SJSA1 (cell line): ENCODE data around the gene URM1. TPM values are rescaled to one million over a fixed set of nuclear protein-coding genes. Genes with fewer than 3 reads are reported as not detected.
"Not testable (repeated sequence)": the region's sequence is repeated elsewhere in the genome, so short reads cannot be mapped to it uniquely, and the experiment has no call there.

ENCODE experiments used
- DNase-seq, 2 experiments: peaks; one replicate each; pipeline ENCODE4 v3.0.0-alpha.2; 2015 to 2020; ENCODE audit warnings: low spot score in 2 of 2, low read depth in 1 of 2
- H3K27ac ChIP-seq: fragments of 250-450 bp; sonication (Bioruptor Pico); 2 replicates; pipeline ENCODE4 v1.5.1; 2020; ENCODE audit warnings: mild to moderate bottlenecking, moderate library complexity
- H3K27me3 ChIP-seq: fragments of 250-450 bp; sonication (Bioruptor Pico); replicated peaks from 2 replicates; pipeline ENCODE4 v1.5.1; 2020; ENCODE audit warnings: mild to moderate bottlenecking, moderate library complexity
- H3K36me3 ChIP-seq: fragments of 250-450 bp; sonication (Bioruptor Pico); 2 replicates; pipeline ENCODE4 v1.5.1; 2020; ENCODE audit warnings: mild to moderate bottlenecking
- H3K4me1 ChIP-seq: fragments of 250-450 bp; sonication (Bioruptor Pico); replicated peaks from 2 replicates; pipeline ENCODE4 v1.6.1; 2021; ENCODE audit warnings: mild to moderate bottlenecking
- H3K4me3 ChIP-seq: fragments of 250-450 bp; sonication (Bioruptor Pico); 2 replicates; pipeline ENCODE4 v1.5.1; 2020; ENCODE audit warnings: mild to moderate bottlenecking
- H3K9me3 ChIP-seq: fragments of 250-450 bp; sonication (Bioruptor Pico); replicated peaks from 2 replicates; pipeline ENCODE4 v1.5.1; 2020; ENCODE audit warnings: mild to moderate bottlenecking
- total RNA-seq: library from RNA; depleted of rRNA; stranded (reverse); fragments of >200 nt; shearing (Covaris generic); gene quantifications from 2 replicates; pipeline ENCODE4 v1.2.3, GENCODE V29; 2014

The URM1 gene
- total RNA-seq, 1 experiment from 2014 or later: 35.0 TPM

DNA sequence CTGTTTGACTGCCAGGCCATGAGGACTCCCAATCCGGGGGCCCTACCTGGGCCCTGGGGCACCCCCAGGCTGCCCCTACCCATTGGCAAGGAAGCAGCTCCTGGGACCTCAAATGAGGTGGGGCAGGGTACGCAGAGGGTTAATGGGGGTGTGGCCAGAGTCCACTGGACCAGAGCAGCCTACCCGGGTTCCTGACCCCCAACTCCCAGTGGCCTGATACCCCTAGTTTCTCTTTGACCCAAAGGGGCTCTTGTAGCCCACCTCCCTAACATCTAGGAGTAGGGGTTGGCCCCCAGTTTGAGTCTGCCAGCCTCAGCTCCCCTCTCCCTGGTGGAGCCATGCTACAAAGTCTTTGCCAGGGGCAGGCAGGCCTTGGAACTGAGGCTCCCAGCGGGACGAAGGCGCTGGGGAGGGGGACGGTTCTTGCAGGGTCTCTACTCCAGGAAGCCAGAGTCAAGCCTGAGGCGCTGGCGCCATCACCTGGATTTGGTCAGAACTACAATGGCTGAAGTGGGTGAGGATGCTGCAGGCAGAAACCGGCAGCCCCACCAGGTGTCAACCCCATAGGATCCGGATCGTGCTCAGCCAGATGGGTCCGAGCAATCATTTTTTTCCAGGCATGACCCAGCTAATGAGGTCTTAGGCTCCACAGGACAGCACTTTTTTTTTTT lies 41.1 kb downstream of the URM1 start:
- H3K4me3 ChIP-seq: no peak overlapping the region
- peak in 1 of 2 experiments; percentile 21 for DNase-seq
- no peak overlapping the region for H3K27ac ChIP-seq
- H3K36me3 ChIP-seq: no peaks in the 10 kb centered on the region
- no peaks in the 10 kb centered on the region for H3K27me3 ChIP-seq
- H3K9me3 ChIP-seq: no peaks in the 10 kb centered on the region
- H3K4me1 ChIP-seq: no peaks in the 10 kb centered on the region

DNA sequence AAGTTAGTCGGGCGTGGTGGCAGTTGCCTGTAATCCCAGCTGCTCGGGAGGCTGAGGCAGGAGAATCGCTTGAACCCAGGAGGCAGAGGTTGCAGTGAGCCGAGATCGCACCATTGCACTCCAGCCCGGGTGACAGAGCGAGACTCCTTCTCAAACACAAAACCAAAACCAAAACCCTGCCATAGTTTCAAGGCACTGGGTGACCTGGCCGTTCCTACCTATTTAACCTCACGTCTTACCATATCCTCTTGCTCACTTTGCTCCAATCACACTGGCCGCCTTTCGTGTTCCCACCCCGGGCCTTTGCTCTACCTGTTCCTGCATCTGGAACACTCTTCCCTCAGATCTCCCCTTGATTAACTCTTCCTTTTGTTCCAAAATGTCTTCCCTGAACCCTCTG lies 42.6 kb downstream of the URM1 start:
- not testable (repeated sequence) for H3K4me1 ChIP-seq, H3K4me3 ChIP-seq, H3K27me3 ChIP-seq

DNA sequence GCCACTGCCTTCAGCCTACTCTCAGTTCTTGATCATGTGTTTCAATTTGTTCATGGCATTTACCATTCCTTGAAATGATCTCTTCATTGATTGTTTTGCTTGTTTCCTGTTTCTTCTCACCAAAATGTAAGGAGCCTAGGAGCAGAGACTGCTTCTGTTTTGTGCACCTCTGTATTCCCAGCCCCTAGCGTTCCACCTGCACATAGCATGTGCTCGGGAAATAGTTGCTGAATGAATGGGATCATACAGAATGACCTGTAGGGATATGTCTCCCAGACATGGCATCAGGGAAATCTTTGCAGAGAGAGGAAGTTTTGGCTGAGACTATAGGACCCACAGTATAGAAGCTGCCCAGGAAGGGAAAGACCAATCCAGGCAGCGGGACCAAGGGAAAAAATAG lies 43.3 kb downstream of the URM1 start:
- Histone ChIP-seq H3K9me3 (no peaks in the 10 kb centered on the region), H3K4me3 (no peak overlapping the region), H3K27ac (no peak overlapping the region), H3K27me3 (no peaks in the 10 kb centered on the region), H3K36me3 (no peaks in the 10 kb centered on the region), H3K4me1 (peaks cover 2% of the 10 kb centered on the region; the same call in 1 of the 2 replicates)
- no peak for DNase-seq

More for the DNA sequence above, 42.6 kb downstream of the URM1 start:
- H3K9me3 ChIP-seq, H3K27ac ChIP-seq, H3K36me3 ChIP-seq, DNase-seq: not testable (repeated sequence)

DNA sequence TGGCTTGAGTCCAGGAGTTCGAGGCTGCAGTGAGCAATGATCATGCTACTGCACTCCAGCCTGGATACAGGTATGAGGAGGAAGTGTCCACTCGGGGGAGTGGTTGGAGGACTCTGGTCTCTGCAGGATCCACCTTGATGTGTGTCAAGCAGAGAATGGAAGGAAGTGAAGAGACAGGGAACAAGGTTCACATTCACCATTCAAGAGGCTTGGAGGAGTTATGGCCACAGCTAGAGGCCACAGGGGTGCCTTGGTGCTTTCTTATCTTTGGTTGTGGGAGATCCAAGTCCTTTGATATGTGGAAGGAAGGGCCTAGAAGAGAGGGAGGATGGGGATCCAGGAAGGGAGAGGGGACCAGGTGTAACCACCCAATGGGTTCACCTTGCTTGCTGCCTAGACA lies 44.1 kb downstream of the URM1 start:
- DNase-seq: no peak
- no peaks in the 10 kb centered on the region for H3K9me3 ChIP-seq

DNA sequence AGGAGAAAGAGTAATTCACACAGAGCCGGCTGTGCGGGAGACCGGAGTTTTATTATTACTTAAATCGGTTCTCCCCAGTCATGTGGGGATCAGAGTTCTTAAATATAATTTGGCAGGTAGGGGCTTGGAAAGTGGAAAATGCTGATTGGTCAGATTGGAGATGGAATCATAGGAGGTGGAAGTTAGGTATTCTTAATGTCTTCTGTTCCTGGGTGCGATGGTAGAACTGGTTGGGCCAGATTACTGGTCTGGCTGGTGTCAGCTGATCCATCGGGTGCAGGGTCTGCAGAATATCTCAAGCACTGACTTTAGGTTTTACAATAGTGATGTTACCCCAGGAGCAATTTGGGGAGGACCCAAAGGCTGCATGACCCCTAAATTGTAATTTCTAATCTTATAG lies 44.8 kb downstream of the URM1 start:
- no peak overlapping the region for H3K27ac ChIP-seq
- no peaks in the 10 kb centered on the region for H3K27me3 ChIP-seq
- peaks cover 12% of the 10 kb centered on the region for H3K4me1 ChIP-seq
- no peak overlapping the region for H3K4me3 ChIP-seq
- no peaks in the 10 kb centered on the region for H3K36me3 ChIP-seq
- no peak for DNase-seq
- H3K9me3 ChIP-seq: no peaks in the 10 kb centered on the region

More for the DNA sequence above, 44.1 kb downstream of the URM1 start:
- no peak overlapping the region for H3K27ac ChIP-seq
- H3K4me3 ChIP-seq: no peak overlapping the region
- H3K4me1 ChIP-seq: peaks cover 8% of the 10 kb centered on the region
- no peaks in the 10 kb centered on the region for H3K36me3 ChIP-seq
- H3K27me3 ChIP-seq: no peaks in the 10 kb centered on the region

DNA sequence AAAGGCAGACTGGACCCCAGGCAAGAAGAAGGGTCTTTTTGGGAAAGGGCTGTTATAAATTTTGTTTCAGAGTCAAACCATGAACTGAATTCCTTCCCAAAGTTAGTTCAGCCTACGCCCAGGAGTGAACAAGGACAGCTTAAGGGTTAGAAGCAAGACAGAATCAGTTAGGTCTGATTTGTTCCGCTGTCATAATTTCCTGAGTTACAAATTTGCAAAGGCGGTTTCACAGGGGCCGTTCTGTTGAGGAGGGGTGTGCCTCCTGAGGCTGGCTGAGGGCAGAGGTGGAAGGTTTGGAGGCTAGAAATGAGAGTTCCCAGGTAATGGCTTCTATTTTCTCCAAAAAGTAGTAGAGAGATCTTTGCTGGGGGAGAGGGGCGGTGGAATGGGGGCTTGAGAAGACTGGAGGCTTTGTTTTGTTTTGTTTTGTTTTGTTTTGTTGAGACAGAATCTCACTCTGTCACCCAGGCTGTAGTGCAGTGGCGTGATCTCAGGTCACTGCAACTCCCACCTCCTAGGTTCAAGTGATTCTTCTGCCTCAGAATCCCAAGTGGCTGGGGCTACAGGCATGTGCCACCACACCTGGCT lies 45.4 kb downstream of the URM1 start:
- Histone ChIP-seq H3K27ac (no peak overlapping the region), H3K9me3 (no peaks in the 10 kb centered on the region), H3K27me3 (no peaks in the 10 kb centered on the region), H3K36me3 (no peaks in the 10 kb centered on the region), H3K4me3 (no peak overlapping the region), H3K4me1 (peaks cover 17% of the 10 kb centered on the region)
- no peak for DNase-seq

DNA sequence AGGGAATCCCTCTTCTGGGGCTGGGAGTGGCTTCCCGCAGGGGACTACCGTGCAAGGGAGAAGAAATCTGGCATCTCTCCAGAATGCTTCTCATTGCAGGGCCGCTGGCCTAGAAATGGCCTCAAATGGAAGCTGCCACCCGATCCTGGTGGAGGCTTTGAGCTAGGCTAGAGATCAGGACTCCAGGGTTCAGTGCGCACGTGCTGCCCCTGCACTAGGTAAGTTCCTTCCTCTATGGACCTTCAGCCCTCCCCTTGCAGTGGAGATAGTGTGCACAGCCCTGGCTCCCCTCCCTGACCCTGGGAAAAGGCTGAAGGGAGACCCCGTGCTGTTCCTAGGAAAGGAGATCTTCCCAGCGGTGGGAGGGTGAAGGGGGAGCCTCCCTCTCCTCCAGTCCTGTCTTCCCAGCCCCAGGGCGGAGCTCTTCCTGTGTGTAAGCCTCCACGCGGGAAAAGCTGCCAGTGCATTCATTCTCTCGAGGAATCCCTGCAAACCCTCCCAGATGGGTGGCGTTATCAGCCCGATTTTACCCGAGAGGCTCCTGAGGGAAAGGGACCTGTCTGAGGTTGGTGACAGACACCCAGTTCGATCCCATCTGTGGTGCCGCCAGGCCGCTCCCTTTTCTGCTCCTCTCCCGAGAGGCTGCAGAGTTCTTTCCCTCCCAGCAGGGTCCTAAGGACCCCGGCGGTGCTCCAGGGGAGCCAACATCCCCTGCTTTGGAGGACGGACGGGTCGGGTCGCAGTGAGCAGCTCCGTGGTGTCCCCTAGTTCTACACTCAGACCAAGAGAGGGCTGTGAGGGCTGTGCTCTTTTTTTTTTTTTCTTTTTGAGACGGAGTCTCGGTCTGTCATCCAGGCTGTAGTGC lies 48.1 kb downstream of the URM1 start:
- no peak overlapping the region for H3K27ac ChIP-seq
- no peak overlapping the region for H3K4me3 ChIP-seq
- no peak for DNase-seq
- no peaks in the 10 kb centered on the region for H3K9me3 ChIP-seq
- H3K36me3 ChIP-seq: no peaks in the 10 kb centered on the region
- H3K4me1 ChIP-seq: peaks cover 29% of the 10 kb centered on the region
- no peaks in the 10 kb centered on the region for H3K27me3 ChIP-seq

DNA sequence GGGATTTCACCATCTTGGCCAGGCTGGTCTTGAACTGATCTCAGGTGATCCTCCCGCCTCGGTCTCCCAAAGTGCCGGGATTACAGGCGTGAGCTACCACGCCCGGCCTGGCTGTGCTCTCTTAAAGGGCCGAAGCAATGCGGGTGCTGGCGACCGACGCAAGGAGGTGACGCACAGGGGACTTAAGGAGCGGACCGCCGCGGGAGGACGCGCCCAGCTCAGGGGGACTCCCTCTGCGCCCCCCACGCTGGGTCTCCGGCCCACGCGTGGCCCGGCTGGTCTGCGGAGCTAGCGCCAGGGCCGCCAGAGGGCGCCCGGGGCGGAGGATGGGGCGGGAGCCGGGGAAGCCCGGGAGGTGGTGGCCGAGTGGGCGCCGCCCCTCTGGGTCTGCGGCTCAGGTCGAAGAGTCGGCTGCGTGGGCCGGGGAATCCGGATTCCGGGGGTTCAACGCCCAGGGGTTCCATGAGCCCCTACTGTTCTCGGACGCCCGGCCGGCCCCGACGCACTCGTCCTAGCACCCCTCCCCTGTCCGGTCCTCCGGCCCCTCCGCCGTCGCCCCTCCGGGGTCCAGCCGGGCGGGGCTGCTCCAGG lies 49.0 kb downstream of the URM1 start:
- Histone ChIP-seq H3K9me3 (no peaks in the 10 kb centered on the region), H3K27me3 (no peaks in the 10 kb centered on the region), H3K36me3 (no peaks in the 10 kb centered on the region), H3K4me3 (peak overlapping the region; percentile 79), H3K27ac (no peak overlapping the region), H3K4me1 (peaks cover 29% of the 10 kb centered on the region)
- peak; percentile 66 to 71 for DNase-seq

DNA sequence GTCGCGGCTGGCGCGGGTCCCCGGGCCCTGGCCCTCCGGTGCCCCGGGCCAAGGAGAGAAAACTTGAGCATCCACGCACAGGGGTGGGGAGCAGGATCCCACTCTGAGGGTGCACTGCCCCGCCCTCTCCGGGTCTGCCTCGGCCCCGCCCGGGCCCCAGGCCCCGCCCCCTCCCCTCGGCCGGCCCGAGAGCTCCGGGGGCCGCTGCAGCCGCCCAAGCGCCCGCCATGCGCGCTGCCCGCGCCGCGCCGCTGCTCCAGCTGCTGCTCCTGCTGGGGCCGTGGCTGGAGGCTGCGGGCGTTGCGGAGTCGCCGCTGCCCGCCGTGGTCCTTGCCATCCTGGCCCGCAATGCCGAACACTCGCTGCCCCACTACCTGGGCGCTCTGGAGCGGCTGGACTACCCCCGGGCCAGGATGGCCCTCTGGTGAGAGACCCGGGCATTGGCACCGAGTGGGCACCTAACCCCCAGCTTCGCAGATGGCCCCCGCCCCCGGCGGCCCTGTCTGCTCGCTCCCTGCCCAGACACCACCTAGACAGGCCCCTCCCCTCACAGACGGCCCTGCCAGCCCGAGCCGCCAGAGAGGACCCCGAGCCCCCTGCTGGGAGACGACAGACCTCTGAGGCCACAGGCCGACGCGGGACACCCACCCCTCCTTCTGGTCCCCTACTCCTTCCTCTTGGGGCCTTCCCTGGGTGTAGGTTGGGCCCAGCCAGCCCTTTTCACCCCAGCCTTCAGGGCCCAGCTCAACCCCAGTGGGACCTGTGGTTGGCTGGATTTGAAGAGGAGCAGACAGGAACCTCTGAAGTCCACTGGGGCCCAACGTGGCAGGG lies 49.7 kb downstream of the URM1 start, which contains the start of gene CERCAM:
Gene CERCAM (plus strand): TSS at position 207 of the 831 bp plus-strand sequence. CDS start 21 bp downstream, at position 228.
- Histone ChIP-seq H3K4me1 (peaks cover 29% of the 10 kb centered on the region), H3K9me3 (no peaks in the 10 kb centered on the region), H3K36me3 (no peaks in the 10 kb centered on the region), H3K4me3 (peak within 1 kb of the TSS; percentile 79), H3K27me3 (no peaks in the 10 kb centered on the region), H3K27ac (peak within 1 kb of the TSS; percentile 11; the same call in 1 of the 2 replicates)
- DNase-seq: peak; percentile 59 to 68

DNA sequence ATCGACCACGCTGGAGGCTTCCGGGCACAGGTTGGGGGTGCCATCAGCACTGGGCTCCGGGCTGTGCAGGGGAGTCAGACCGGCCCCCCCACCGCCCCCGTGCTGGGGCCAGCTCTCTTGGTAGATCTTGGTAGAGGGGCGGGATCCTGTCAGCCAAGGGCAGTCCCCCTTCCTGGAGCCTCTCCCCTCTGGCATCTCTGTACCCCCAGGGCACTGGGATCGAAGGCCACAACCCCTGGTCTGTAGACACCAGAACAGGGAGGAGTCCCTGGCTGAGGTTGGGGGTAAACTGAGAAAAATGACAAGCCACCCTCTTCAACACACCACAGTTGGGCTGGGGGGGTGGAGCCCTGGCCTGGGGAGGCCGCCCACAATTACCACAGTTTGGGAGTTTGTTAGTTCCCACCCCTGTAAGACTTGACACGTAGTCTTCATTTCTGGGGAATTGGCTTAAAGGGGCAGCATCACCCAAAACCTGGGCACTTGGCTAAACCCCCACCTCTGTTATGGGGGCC lies 50.4 kb downstream of the URM1 start:
- peak overlapping the region; percentile 11; the same call in 1 of the 2 replicates for H3K27ac ChIP-seq
- H3K9me3 ChIP-seq: no peaks in the 10 kb centered on the region
- H3K36me3 ChIP-seq: no peaks in the 10 kb centered on the region
- peak in 1 of 2 experiments; percentile 25 for DNase-seq
- peak overlapping the region; percentile 79 for H3K4me3 ChIP-seq
- H3K4me1 ChIP-seq: peaks cover 29% of the 10 kb centered on the region
- no peaks in the 10 kb centered on the region for H3K27me3 ChIP-seq

DNA sequence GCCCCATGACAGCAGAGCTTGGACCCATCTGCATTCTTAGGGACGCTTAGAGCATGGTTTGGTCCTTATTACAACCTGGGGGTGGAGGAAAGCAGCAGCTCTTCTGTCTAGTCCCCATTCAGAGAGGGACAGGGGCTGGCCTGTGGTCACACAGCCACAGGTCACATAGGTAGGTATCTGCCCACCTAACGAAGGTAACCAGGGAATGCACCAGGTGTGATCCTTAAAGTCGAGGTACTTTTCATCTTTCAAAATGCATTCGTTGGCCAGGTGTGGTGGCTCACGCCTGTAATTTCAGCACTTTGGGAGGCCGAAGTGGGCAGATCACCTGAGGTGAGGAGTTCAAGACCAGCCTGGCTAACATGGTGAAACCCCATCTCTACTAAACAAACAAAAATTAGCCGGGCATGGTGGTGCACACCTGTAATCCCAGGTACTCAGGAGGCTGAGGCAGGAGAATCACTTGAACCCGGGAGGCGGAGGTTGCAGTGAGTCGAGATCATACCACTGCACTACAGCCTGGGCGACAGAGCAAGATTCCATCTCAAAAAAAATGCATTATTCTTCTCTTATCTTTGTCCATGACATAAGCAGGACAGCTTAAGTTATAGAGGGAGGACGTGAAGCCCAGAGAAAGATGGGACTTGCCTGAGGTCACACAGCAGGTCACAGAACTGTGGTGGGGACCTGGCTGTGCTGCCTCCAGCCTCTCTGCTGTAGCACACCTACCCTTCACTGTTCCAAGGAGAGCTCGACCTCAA lies 51.0 kb downstream of the URM1 start:
- not testable (repeated sequence) for H3K27ac ChIP-seq, H3K36me3 ChIP-seq, H3K9me3 ChIP-seq, H3K27me3 ChIP-seq, DNase-seq, H3K4me3 ChIP-seq
- H3K4me1 ChIP-seq: peaks cover 29% of the 10 kb centered on the region

DNA sequence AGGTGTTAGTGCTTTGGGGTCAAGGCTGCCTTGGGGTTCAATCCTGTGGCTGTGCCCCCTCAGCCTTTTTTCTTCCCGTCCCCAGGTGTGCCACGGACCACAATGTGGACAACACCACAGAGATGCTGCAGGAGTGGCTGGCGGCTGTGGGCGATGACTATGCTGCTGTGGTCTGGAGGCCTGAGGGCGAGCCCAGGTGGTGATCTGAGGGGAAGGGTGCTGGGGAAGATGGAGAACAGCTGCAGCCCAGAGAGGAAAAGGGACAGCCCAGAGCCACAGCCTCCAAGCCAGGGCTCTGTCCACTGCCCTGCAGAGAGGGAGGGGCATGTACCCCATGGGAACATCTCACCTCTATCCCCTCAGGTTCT lies 51.6 kb downstream of the URM1 start:
- Histone ChIP-seq H3K36me3 (no peaks in the 10 kb centered on the region), H3K9me3 (no peaks in the 10 kb centered on the region), H3K27me3 (no peaks in the 10 kb centered on the region), H3K27ac (no peak overlapping the region), H3K4me1 (peaks cover 29% of the 10 kb centered on the region), H3K4me3 (no peak overlapping the region)
- DNase-seq: no peak
